ENCODE measurements around the gene EXT2. TPM values are rescaled to one million over a fixed set of nuclear protein-coding genes. Genes with fewer than 3 reads are reported as not detected.

The EXT2 gene
- total RNA-seq, 1 experiment from 2014 or later = 42.8 TPM

DNA sequence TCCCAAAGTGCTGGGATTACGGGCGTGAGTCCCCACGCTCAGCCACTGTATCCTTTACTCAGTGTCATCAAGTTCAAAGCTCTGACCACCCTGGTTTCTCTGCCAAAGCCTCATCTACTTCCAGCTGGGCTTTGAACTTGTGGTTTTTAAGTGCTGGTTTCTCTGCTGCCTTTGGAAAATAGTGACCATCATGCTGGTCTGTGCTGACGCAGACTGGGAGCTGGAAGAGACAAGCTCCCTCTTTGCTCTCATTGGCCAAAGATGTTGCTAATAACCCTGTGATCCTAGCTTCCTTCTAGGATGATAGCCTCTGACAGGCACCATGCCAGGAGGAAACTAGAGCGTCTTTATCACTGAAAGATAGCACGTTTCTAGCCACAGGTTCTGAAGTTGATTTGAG, 152.0 kb downstream of the EXT2 start (continued):
- TF ChIP-seq, protein P1, sequence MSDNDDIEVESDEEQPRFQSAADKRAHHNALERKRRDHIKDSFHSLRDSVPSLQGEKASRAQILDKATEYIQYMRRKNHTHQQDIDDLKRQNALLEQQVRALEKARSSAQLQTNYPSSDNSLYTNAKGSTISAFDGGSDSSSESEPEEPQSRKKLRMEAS (IDR thresholded peaks at IDR 0.05) = no peak

DNA sequence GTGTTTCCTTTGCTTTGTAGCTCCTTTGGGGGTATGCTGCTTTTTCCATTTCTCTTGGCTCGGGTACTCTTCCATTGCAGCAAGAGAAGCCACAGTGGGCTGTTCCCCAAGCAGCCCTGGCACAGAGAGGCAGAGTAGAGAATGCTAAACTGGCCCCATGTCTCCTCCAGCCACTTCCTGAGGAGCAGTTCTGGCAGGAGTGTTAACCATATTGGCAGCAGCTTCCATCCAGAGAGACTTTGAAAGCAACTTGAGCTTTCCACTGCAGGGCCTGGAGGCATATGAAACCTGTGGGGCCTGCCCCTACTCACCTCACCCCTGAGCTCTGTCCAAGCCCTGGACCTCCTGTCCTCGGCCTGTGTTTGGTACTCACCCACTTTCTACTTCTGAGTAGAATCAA, 152.6 kb downstream of the EXT2 start:
- Histone ChIP-seq H4K20me1 (ENCODE audit: insufficient read depth) (no peaks in the 10 kb centered on the region), H3K27me3 (ENCODE audit: insufficient read depth, low read length) (no peaks in the 10 kb centered on the region), H3K4me2 (ENCODE audit: low read length) (no peak overlapping the region), H3K9me3 (ENCODE audit: control insufficient read depth in 1 of 2, insufficient read depth in 1 of 2, low read depth in 1 of 2, low read length in 2 of 2) (peaks cover 2 to 4% of the 10 kb centered on the region in 2 experiments; a peak in 1 of 4 replicates), H2AFZ (ENCODE audit: low read depth, low read length, poor library complexity, severe bottlenecking) (no peak overlapping the region), H3K79me2 (ENCODE audit: insufficient read depth, low read length) (no peaks in the 10 kb centered on the region), H3K4me3 (replicated peaks in 1 of 2; ENCODE audit: low read depth in 1 of 2, low read length in 2 of 2) (no peak overlapping the region), H3K36me3 (ENCODE audit: control insufficient read depth in 1 of 2, insufficient read depth in 2 of 2, low read length in 2 of 2) (no peaks in the 10 kb centered on the region), H3K9ac (ENCODE audit: low read length) (no peak overlapping the region), H3K4me1 (ENCODE audit: control insufficient read depth in 1 of 2, insufficient read depth in 2 of 2, low read length in 2 of 2) (peaks cover 7 to 15% of the 10 kb centered on the region in 2 experiments), H3K9me2 (ENCODE audit: insufficient read depth) (no peaks in the 10 kb centered on the region), H3K27ac (ENCODE audit: low read depth, low read length) (no peak overlapping the region)
- BruUV-seq (replicated peaks) = no TSS peak
- intact Hi-C loops (cut with micrococcal nuclease) = no loop called here
- RAD21 ChIA-PET (ENCODE audit: low non-redundant PET in 1 of 2, low total read pairs in 2 of 2, uncharacterized antibody in 2 of 2, unreplicated experiment in 2 of 2) = no interaction called here
- ATAC-seq (no peak), DNase-seq (ENCODE audit: low read depth, low spot score) (no peak)
- TF ChIP-seq, protein P2, sequence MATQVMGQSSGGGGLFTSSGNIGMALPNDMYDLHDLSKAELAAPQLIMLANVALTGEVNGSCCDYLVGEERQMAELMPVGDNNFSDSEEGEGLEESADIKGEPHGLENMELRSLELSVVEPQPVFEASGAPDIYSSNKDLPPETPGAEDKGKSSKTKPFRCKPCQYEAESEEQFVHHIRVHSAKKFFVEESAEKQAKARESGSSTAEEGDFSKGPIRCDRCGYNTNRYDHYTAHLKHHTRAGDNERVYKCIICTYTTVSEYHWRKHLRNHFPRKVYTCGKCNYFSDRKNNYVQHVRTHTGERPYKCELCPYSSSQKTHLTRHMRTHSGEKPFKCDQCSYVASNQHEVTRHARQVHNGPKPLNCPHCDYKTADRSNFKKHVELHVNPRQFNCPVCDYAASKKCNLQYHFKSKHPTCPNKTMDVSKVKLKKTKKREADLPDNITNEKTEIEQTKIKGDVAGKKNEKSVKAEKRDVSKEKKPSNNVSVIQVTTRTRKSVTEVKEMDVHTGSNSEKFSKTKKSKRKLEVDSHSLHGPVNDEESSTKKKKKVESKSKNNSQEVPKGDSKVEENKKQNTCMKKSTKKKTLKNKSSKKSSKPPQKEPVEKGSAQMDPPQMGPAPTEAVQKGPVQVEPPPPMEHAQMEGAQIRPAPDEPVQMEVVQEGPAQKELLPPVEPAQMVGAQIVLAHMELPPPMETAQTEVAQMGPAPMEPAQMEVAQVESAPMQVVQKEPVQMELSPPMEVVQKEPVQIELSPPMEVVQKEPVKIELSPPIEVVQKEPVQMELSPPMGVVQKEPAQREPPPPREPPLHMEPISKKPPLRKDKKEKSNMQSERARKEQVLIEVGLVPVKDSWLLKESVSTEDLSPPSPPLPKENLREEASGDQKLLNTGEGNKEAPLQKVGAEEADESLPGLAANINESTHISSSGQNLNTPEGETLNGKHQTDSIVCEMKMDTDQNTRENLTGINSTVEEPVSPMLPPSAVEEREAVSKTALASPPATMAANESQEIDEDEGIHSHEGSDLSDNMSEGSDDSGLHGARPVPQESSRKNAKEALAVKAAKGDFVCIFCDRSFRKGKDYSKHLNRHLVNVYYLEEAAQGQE (IDR thresholded peaks at IDR 0.05; ENCODE audit: low read depth) = no peak
- TF ChIP-seq RAD21 (IDR thresholded peaks at IDR 0.05; ENCODE audit: low read depth) = no peak
- no peak for TF ChIP-seq SIN3A (IDR thresholded peaks at IDR 0.05; ENCODE audit: low read depth)
- TF ChIP-seq, protein P1 (IDR thresholded peaks at IDR 0.05) = no peak
- no peak for TF ChIP-seq SRF (IDR thresholded peaks at IDR 0.05; ENCODE audit: low read depth)
- no peak for TF ChIP-seq YY1 (IDR thresholded peaks at IDR 0.05; ENCODE audit: extremely low read depth, insufficient replicate concordance, low read depth, low read length)
- no peak for TF ChIP-seq EZH2 (IDR thresholded peaks at IDR 0.05)
- TF ChIP-seq, protein P3, sequence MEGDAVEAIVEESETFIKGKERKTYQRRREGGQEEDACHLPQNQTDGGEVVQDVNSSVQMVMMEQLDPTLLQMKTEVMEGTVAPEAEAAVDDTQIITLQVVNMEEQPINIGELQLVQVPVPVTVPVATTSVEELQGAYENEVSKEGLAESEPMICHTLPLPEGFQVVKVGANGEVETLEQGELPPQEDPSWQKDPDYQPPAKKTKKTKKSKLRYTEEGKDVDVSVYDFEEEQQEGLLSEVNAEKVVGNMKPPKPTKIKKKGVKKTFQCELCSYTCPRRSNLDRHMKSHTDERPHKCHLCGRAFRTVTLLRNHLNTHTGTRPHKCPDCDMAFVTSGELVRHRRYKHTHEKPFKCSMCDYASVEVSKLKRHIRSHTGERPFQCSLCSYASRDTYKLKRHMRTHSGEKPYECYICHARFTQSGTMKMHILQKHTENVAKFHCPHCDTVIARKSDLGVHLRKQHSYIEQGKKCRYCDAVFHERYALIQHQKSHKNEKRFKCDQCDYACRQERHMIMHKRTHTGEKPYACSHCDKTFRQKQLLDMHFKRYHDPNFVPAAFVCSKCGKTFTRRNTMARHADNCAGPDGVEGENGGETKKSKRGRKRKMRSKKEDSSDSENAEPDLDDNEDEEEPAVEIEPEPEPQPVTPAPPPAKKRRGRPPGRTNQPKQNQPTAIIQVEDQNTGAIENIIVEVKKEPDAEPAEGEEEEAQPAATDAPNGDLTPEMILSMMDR (IDR thresholded peaks at IDR 0.05 in 2 of 3, conservative IDR thresholded peaks at IDR 0.05 in 1 of 3; ENCODE audit: borderline replicate concordance in 1 of 3, insufficient read depth in 1 of 3, low read depth in 2 of 3, low read length in 2 of 3) = no peak
- TF ChIP-seq POLR2A (IDR thresholded peaks at IDR 0.05; ENCODE audit: borderline replicate concordance, extremely low read depth, insufficient read depth, insufficient read length) = no peak
- no peak for TF ChIP-seq SP1 (IDR thresholded peaks at IDR 0.05; ENCODE audit: low read depth)
- no peak for TF ChIP-seq JUND (IDR thresholded peaks at IDR 0.05)
- no peak for TF ChIP-seq EGR1 (IDR thresholded peaks at IDR 0.05; ENCODE audit: low read depth)
- no peak for TF ChIP-seq ZFX (IDR thresholded peaks at IDR 0.05)
- TF ChIP-seq CBX3 (IDR thresholded peaks at IDR 0.05; ENCODE audit: low read depth) = no peak
- TF ChIP-seq, protein P4, sequence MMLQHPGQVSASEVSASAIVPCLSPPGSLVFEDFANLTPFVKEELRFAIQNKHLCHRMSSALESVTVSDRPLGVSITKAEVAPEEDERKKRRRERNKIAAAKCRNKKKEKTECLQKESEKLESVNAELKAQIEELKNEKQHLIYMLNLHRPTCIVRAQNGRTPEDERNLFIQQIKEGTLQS (IDR thresholded peaks at IDR 0.05) = no peak
- TF ChIP-seq CEBPB (IDR thresholded peaks at IDR 0.05; ENCODE audit: low read depth) = no peak
- CTCF ChIA-PET = no interaction called here
- POLR2A ChIA-PET = no interaction called here
